Activated CD8-positive, alpha-beta T cell treated with anti-CD3 and anti-CD28 coated beads, Interleukin-2, amount 10 ng/mL, durations not matched to agents 7 days and 5 days (primary cell): ENCODE results near the gene DEUP1. TPM values are rescaled to one million over a fixed set of nuclear protein-coding genes. Genes with fewer than 3 reads are reported as not detected.

Experiments
- ATAC-seq: fragments of 150-1000 bp; cut with Tn5 transposase; one replicate; pipeline ENCODE4 v1.10.0; 2021; ENCODE audit warnings: moderate library complexity
- CTCF ChIA-PET: fragments of 350-600 bp; sonication (Branson Sonifier 250); formaldehyde crosslinking; loops from one replicate; lab custom pipeline; 2021; ENCODE audit warnings: antibody characterized with exemption; lab: Charles Lee
- POLR2A ChIA-PET: fragments of 350-600 bp; sonication (Branson Sonifier 250); formaldehyde crosslinking; loops from one replicate; lab custom pipeline; 2021; ENCODE audit warnings: antibody characterized with exemption; lab: Charles Lee
- DNase-seq: peaks from one replicate; pipeline ENCODE4 v3.0.0-alpha.2; 2020
- H3K27ac Mint-ChIP-seq: one replicate; pipeline ENCODE4 v1.8.0; 2021; ENCODE audit warnings: mild to moderate bottlenecking, mixed read lengths
- H3K27me3 Mint-ChIP-seq: one replicate; pipeline ENCODE4 v1.8.0; 2021; ENCODE audit warnings: low read depth, mixed read lengths
- H3K36me3 Mint-ChIP-seq: one replicate; pipeline ENCODE4 v1.8.0; 2021; ENCODE audit warnings: low read depth, mixed read lengths
- H3K4me1 Mint-ChIP-seq: one replicate; pipeline ENCODE4 v1.8.0; 2021; ENCODE audit warnings: low read depth, mixed read lengths
- H3K4me3 Mint-ChIP-seq: one replicate; pipeline ENCODE4 v1.8.0; 2021; ENCODE audit warnings: mild to moderate bottlenecking, mixed read lengths
- H3K9me3 Mint-ChIP-seq: one replicate; pipeline ENCODE4 v1.8.0; 2022; ENCODE audit warnings: mixed read lengths; ENCODE audit not compliant: insufficient read depth
- total RNA-seq, 2 experiments: library from RNA; stranded (reverse); gene quantifications; one replicate each; pipeline ENCODE4 v1.2.3, GENCODE V29; 2021

DEUP1 gene
- total RNA-seq, 2 experiments from 2014 or later: not detected

DNA sequence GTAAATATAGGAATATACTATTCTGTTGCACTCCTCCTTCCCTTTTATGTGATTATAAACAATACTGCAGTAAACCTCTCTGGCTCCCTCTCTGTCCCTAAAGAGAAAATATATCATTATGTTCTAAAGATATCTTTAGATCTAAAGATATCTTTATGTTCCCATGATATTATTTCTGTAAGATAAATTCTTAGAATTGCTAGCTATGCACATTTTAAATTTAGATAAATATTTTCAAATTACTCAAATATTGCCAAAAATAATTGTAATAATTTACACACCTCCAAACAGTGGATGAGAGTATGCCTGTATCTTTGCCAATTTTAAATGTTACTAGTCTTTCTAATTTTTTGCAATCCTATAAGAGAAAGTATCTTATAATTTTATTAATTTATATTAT lies 10.3 kb upstream of the DEUP1 start:
- Mint-ChIP-seq H3K36me3 (no peaks in the 10 kb centered on the region), H3K27me3 (no peaks in the 10 kb centered on the region)

DNA sequence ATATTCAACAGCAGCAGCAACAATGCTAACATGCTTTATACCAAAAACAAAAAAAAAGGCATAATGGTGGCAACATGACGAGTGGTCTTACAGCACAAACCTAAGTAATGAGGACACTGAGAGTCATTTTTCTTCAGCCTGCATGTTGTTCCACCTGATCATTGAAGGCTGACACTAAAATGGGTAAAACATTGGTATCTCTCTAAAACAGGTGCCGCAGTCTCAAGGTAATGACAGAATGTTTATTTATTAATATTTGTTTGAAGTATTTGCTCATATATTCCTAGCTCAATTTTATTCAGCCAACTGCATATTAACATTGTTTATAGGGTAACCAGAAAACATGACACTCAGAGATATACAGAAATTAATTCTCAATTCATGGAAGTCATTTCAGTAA lies 8.3 kb upstream of the DEUP1 start:
- no peaks in the 10 kb centered on the region for H3K36me3 Mint-ChIP-seq
- ATAC-seq: no peak

More for the DNA sequence above, 10.3 kb upstream of the DEUP1 start:
- H3K4me1 Mint-ChIP-seq: no peaks in the 10 kb centered on the region
- no peak overlapping the region for H3K27ac Mint-ChIP-seq
- DNase-seq: no peak
- no peak overlapping the region for H3K4me3 Mint-ChIP-seq
- no peak for ATAC-seq
- ChIA-PET POLR2A (no interaction called here), CTCF (no interaction called here)
- H3K9me3 Mint-ChIP-seq: peaks cover 4% of the 10 kb centered on the region

DNA sequence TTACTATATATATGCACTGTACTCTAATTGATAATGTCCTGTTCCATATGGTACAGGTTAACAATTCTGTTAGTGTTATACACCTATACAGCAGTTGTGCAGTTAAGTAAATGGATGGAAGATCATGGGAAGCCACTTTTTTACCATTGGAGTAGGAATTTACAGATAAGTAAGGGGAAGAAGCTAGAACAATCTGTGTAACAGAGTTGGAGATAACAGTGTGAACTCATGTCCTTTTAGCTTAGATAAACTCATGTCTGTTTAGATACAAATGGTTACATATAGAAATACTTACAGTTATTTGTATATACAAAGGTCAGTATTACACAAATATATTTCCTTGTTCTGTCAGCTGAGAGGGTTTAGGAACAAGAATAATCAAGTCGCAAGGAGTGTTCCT lies 6.8 kb upstream of the DEUP1 start:
- peaks cover 1% of the 10 kb centered on the region for H3K27me3 Mint-ChIP-seq
- ATAC-seq: no peak
- ChIA-PET CTCF (no interaction called here), POLR2A (no interaction called here)
- no peak overlapping the region for H3K4me3 Mint-ChIP-seq
- no peaks in the 10 kb centered on the region for H3K36me3 Mint-ChIP-seq
- no peak for DNase-seq
- H3K9me3 Mint-ChIP-seq: no peaks in the 10 kb centered on the region
- H3K27ac Mint-ChIP-seq: no peak overlapping the region
- no peaks in the 10 kb centered on the region for H3K4me1 Mint-ChIP-seq

More for the DNA sequence above, 8.3 kb upstream of the DEUP1 start:
- no peak for DNase-seq
- CTCF ChIA-PET: no interaction called here
- POLR2A ChIA-PET: no interaction called here
- H3K27me3 Mint-ChIP-seq: no peaks in the 10 kb centered on the region
- no peak overlapping the region for H3K27ac Mint-ChIP-seq
- H3K4me3 Mint-ChIP-seq: no peak overlapping the region
- H3K4me1 Mint-ChIP-seq: no peaks in the 10 kb centered on the region
- H3K9me3 Mint-ChIP-seq: no peaks in the 10 kb centered on the region

DNA sequence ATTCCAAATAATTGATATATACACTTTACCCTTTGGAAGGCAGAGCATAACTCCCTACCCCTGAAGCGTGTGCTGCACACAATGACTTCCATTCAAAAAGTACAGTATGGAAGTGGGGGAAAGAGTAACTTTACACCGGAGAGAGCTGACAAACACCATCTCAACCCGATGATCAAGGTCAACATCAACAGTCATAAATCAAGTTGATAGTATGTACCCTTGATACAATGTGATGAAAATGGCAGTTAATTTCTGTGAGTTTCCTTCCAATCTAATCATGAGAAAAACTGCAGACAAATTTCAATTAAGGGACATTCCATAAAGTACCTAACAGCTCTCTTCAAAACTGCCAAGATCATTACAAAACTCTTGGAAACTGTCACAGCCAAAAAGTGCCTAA lies 6.0 kb upstream of the DEUP1 start:
- CTCF ChIA-PET: interaction anchor here (0.9 kb wide), 1 partner anchor 24 kb away, joined by 3 read pairs; no protein-coding TSS in a partner anchor
- POLR2A ChIA-PET: no interaction called here
- H3K27ac Mint-ChIP-seq: no peak overlapping the region

DNA sequence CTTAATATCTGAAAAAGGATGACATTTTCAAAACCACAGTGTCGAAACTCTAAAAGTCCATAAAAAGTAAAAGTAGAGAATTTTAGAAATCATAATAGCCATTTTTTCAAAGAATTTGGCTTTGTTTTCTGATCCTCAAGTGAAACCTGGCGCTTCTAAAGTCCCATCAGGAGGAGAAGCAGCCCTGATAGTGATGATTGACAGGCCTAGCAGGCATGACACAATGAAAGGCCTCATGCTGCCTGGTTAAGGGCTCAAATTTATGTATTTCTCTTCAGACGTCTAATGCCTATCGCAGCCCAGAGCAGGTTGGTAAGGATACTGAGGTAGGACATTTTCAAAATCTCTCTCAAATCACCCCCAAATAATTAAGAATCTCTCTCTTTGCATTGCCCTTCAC lies 3.9 kb upstream of the DEUP1 start:
- peaks cover 7% of the 10 kb centered on the region for H3K4me1 Mint-ChIP-seq

More for the DNA sequence above, 6.0 kb upstream of the DEUP1 start:
- no peaks in the 10 kb centered on the region for H3K9me3 Mint-ChIP-seq
- H3K4me1 Mint-ChIP-seq: no peaks in the 10 kb centered on the region
- no peak overlapping the region for H3K4me3 Mint-ChIP-seq
- peaks cover 5% of the 10 kb centered on the region for H3K27me3 Mint-ChIP-seq
- no peaks in the 10 kb centered on the region for H3K36me3 Mint-ChIP-seq
- DNase-seq (no peak), ATAC-seq (no peak)

DNA sequence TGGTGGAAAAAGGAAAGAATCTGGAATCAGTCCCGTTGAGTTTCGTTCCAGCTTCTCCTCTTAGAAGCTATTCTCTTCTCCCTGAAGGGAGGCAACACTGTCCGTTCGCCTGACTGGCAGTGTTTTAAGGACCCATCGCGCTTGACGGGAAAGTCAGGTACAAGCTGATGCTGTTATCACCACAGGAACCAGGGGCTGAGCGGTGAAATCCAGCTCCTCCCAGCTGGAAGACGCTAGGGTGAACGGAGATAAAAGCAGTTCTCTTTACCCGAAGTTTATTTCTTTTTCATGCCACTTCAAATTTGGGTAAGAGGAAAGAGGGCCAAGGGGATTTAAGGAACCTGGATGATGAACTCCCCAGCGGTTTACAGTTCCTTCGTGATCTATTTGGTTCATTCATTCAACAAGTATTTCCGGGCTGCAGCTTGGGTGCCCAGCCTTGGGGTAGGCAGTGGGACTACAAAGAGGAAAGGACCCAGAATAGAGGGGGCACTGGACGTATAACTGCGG lies 551 bp upstream of the DEUP1 start:
- ChIA-PET CTCF (no interaction called here), POLR2A (no interaction called here)
- Mint-ChIP-seq H3K27me3 (peaks cover 30% of the 10 kb centered on the region), H3K4me1 (peaks cover 7% of the 10 kb centered on the region), H3K27ac (no peak overlapping the region), H3K36me3 (no peaks in the 10 kb centered on the region), H3K9me3 (no peaks in the 10 kb centered on the region), H3K4me3 (peak overlapping the region; percentile 36)
- DNase-seq: no peak
- no peak for ATAC-seq

More for the DNA sequence above, 3.9 kb upstream of the DEUP1 start:
- H3K36me3 Mint-ChIP-seq: no peaks in the 10 kb centered on the region
- no peaks in the 10 kb centered on the region for H3K9me3 Mint-ChIP-seq
- H3K4me3 Mint-ChIP-seq: no peak overlapping the region
- DNase-seq (no peak), ATAC-seq (no peak)
- H3K27me3 Mint-ChIP-seq: peaks cover 17% of the 10 kb centered on the region
- H3K27ac Mint-ChIP-seq: no peak overlapping the region
- POLR2A ChIA-PET: no interaction called here
- CTCF ChIA-PET: no interaction called here

DNA sequence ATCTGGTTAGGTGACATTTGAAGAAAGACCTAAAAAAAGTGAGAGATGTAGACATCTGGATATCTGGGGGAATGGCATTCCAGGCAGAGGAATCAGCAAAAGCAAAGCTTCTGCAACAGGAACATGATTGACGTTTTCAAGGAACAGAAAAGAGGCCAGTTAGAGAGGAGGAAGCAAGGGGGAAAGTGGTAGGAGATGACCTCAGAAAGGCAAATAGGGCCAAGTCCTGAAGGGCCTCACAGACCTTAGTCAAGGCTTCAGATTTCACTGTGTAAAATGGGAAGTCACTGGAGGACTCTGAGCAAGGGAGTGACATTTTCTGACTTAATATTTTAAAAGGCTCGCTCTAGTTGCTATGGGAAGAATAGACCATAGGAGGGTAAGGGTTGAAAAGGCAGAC lies 9.7 kb downstream of the DEUP1 start:
- ChIA-PET POLR2A (no interaction called here), CTCF (no interaction called here)
- no peaks in the 10 kb centered on the region for H3K36me3 Mint-ChIP-seq
- ATAC-seq (no peak), DNase-seq (no peak)
- H3K4me3 Mint-ChIP-seq: no peak overlapping the region
- no peaks in the 10 kb centered on the region for H3K27me3 Mint-ChIP-seq
- no peaks in the 10 kb centered on the region for H3K9me3 Mint-ChIP-seq
- H3K4me1 Mint-ChIP-seq: no peaks in the 10 kb centered on the region
- H3K27ac Mint-ChIP-seq: no peak overlapping the region

DNA sequence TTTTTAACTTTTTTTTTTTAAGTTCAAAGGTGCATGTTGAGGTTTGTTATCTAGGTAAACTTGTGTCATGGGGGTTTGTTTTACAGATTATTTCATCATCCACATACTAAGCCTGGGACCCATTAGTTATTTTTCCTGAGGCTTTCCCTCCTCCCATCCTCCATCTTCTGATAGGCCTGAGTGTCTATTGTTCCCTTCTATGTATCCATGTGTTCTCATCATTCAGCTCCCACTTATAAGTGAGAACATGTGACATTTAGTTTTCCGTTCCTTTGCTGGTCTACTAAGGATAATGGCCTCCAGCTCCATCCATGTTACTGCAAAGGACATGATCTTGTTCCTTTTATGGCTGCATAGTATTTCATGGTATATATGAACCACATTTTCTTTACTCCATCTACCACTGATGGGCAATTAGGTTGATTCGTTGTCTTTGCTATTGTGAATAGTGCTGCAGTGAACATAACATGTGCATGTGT lies 14.4 kb downstream of the DEUP1 start:
- Mint-ChIP-seq H3K9me3 (no peaks in the 10 kb centered on the region), H3K27ac (no peak overlapping the region), H3K4me3 (no peak overlapping the region), H3K4me1 (no peaks in the 10 kb centered on the region), H3K27me3 (no peaks in the 10 kb centered on the region), H3K36me3 (no peaks in the 10 kb centered on the region)
- CTCF ChIA-PET: no interaction called here
- ATAC-seq (no peak), DNase-seq (no peak)
- POLR2A ChIA-PET: no interaction called here

DNA sequence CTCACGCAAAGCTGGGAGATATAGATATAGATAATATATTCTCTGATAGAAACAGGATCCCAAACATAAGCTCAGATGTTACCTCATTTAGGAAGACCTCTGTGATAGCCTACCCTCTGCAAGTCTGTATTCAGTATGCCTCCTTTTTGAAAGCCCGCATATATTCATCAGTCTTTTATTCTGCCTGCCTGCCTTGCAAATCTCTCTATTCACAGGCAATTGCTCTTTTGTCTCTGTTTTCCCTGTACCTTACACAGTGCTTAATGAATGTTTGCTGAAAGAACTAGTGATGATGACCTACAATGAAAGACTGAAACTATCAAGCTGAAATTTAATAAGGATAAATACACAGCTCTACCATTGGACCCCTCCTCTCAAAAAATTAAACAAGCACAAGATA lies 18.4 kb downstream of the DEUP1 start:
- DNase-seq (no peak), ATAC-seq (no peak)
- H3K9me3 Mint-ChIP-seq: no peaks in the 10 kb centered on the region
- ChIA-PET CTCF (no interaction called here), POLR2A (no interaction called here)
- no peaks in the 10 kb centered on the region for H3K36me3 Mint-ChIP-seq
- no peak overlapping the region for H3K27ac Mint-ChIP-seq
- H3K27me3 Mint-ChIP-seq: no peaks in the 10 kb centered on the region
- H3K4me3 Mint-ChIP-seq: no peak overlapping the region
- H3K4me1 Mint-ChIP-seq: no peaks in the 10 kb centered on the region

DNA sequence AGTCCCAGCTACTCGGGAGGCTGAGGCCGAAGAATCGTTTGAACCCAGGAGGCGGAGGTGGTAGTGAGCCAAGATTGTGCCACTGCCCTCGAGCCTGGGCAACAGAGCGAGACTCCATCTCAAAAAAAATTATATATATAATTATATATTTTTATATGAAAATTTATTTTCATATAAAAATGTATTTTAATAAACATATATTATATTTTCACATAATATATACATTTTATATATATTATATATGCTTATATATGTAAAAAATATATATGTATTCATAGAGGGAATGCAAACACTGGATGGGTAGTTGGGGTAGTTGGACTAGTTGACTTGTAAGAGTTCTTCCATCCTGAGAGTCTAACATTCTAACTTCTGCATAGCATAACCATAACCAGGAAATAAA lies 20.3 kb downstream of the DEUP1 start:
- H3K4me1 Mint-ChIP-seq: no peaks in the 10 kb centered on the region

DNA sequence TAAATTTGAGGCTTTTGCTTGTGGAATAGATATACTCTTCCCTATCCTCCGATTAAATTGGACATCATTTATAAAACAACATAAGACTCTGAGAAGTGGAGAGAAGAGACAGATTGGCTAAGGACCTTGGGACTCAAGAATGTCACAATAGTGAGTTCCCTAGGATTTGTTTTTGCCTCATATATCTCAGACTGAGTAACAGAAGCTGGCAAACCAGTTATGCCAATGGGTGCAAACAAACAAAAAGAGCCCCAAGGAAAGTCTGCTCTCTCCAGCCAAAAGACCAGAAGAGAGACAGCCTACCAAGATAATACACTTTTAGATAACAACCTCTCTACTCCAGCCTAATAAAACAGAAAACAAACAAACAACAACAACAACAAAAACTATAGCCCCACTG lies 28.9 kb downstream of the DEUP1 start:
- no peaks in the 10 kb centered on the region for H3K4me1 Mint-ChIP-seq

More for the DNA sequence above, 20.3 kb downstream of the DEUP1 start:
- ATAC-seq (no peak), DNase-seq (no peak)
- POLR2A ChIA-PET: no interaction called here
- Mint-ChIP-seq H3K4me3 (no peak overlapping the region), H3K27me3 (no peaks in the 10 kb centered on the region), H3K27ac (no peak overlapping the region), H3K36me3 (no peaks in the 10 kb centered on the region), H3K9me3 (no peaks in the 10 kb centered on the region)
- CTCF ChIA-PET: no interaction called here

DNA sequence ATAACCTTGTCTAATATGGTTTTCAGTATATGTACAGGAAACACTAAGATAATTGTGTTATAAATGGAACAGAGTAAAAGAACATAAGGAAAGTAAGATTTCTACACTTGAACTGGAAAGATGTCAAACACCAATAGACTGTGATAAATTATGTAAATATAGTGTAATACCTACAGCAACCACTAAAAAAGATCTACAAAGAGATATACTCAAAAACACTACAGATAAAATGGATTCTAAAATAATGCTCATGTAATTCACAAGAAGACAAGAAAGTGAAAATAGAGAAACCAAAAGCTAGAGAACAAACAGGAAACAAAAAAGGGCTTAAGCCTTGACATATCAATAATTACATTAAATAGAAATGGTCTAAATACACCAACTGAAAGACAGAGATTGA lies 30.9 kb downstream of the DEUP1 start:
- Mint-ChIP-seq H3K36me3 (no peaks in the 10 kb centered on the region), H3K27me3 (no peaks in the 10 kb centered on the region), H3K4me1 (no peaks in the 10 kb centered on the region), H3K27ac (no peak overlapping the region), H3K4me3 (no peak overlapping the region), H3K9me3 (peaks cover 4% of the 10 kb centered on the region)
- POLR2A ChIA-PET: no interaction called here
- CTCF ChIA-PET: no interaction called here
- DNase-seq (no peak), ATAC-seq (no peak)

More for the DNA sequence above, 28.9 kb downstream of the DEUP1 start:
- no peak for ATAC-seq
- ChIA-PET POLR2A (no interaction called here), CTCF (no interaction called here)
- no peaks in the 10 kb centered on the region for H3K36me3 Mint-ChIP-seq
- no peak overlapping the region for H3K4me3 Mint-ChIP-seq
- no peak overlapping the region for H3K27ac Mint-ChIP-seq
- DNase-seq: no peak
- H3K9me3 Mint-ChIP-seq: peaks cover 4% of the 10 kb centered on the region
- no peaks in the 10 kb centered on the region for H3K27me3 Mint-ChIP-seq

DNA sequence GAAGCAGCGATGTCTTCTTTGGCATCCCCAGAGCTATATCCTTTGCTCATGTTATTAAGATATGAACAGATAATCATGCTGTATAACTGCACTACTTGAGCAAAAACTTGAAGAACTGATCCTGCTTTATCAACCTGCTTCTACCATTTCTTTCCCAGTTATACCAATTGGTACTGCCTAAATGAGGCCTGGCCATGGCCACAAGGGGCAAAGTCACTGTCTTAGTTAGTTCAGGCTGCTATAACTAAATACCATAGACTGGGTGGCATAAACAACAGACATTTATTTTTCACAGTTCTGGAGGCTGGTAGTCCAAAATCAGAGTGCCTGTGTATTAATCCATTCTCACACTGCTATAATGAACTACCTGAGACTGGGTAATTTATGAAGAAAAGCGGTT lies 37.5 kb downstream of the DEUP1 start:
- no peak for ATAC-seq

More for the DNA sequence above, 37.5 kb downstream of the DEUP1 start:
- H3K27me3 Mint-ChIP-seq: no peaks in the 10 kb centered on the region
- DNase-seq: no peak
- no peak overlapping the region for H3K27ac Mint-ChIP-seq
- POLR2A ChIA-PET: no interaction called here
- no peak overlapping the region for H3K4me3 Mint-ChIP-seq
- CTCF ChIA-PET: no interaction called here
- H3K4me1 Mint-ChIP-seq: no peaks in the 10 kb centered on the region
- H3K36me3 Mint-ChIP-seq: no peaks in the 10 kb centered on the region
- no peaks in the 10 kb centered on the region for H3K9me3 Mint-ChIP-seq
